GM15510 (cell line): ENCODE data around the gene C14orf132.

Source experiments
- POLR2A ChIP-seq: IDR thresholded peaks from 3 replicates; pipeline ENCODE4 v1.6.1; 2011; ENCODE audit warnings: borderline replicate concordance; ENCODE audit not compliant: insufficient read length; ENCODE audit errors: extremely low read depth

The C14orf132 gene

GRCh38 chr14:96105089-96105925 lies 66.1 kb downstream of the C14orf132 start:
- TF ChIP-seq POLR2A: no peak

GRCh38 chr14:96105926-96106441 lies 66.8 kb downstream of the C14orf132 start:
- TF ChIP-seq POLR2A: no peak

GRCh38 chr14:96106891-96107290 lies 67.7 kb downstream of the C14orf132 start:
- TF ChIP-seq POLR2A: no peak

- TF ChIP-seq POLR2A: no peak
Measured at GRCh38 chr14:96108061-96108795, 69.1 kb downstream of the C14orf132 start.

GRCh38 chr14:96108911-96109310 lies 69.7 kb downstream of the C14orf132 start:
- no peak for TF ChIP-seq POLR2A

GRCh38 chr14:96109596-96110355 lies 70.6 kb downstream of the C14orf132 start:
- no peak for TF ChIP-seq POLR2A

GRCh38 chr14:96112032-96112431 lies 72.9 kb downstream of the C14orf132 start:
- no peak for TF ChIP-seq POLR2A

GRCh38 chr14:96114002-96114401 lies 74.8 kb downstream of the C14orf132 start:
- no peak for TF ChIP-seq POLR2A

GRCh38 chr14:96117101-96117897 lies 78.1 kb downstream of the C14orf132 start:
- no peak for TF ChIP-seq POLR2A

- no peak for TF ChIP-seq POLR2A
Measured at GRCh38 chr14:96117960-96118359, 78.8 kb downstream of the C14orf132 start.

- no peak for TF ChIP-seq POLR2A
Measured at GRCh38 chr14:96118391-96118790, 79.2 kb downstream of the C14orf132 start.

- no peak for TF ChIP-seq POLR2A
Measured at GRCh38 chr14:96119947-96120346, 80.8 kb downstream of the C14orf132 start.

- no peak for TF ChIP-seq POLR2A
Measured at GRCh38 chr14:96120392-96120791, 81.2 kb downstream of the C14orf132 start.

GRCh38 chr14:96120941-96121340 lies 81.8 kb downstream of the C14orf132 start:
- no peak for TF ChIP-seq POLR2A
